Activated naive CD4-positive, alpha-beta T cell treated with anti-CD3 and anti-CD28 coated beads, Interleukin-2, amount 50 U/mL, for 72 hours (primary cell): ENCODE results near the gene CFLAR. TPM values are rescaled to one million over a fixed set of nuclear protein-coding genes. Genes with fewer than 3 reads are reported as not detected.
"Not testable (repeated sequence)": the region's sequence is repeated elsewhere in the genome, so short reads cannot be mapped to it uniquely, and the experiment has no call there.

ENCODE experiments used
- ATAC-seq, 2 donors: fragments of 150-1000 bp; cut with Tn5 transposase; 2 replicates each; pipeline ENCODE4 v1.10.0; 2021; ENCODE audit warnings: mild to moderate bottlenecking in 2 of 2, moderate library complexity in 2 of 2
- DNase-seq, 2 donors: peaks; one replicate each; pipeline ENCODE4 v3.0.0; 2021 to 2022; ENCODE audit warnings: low spot score in 2 of 2
- H3K27ac Mint-ChIP-seq, 2 donors: one replicate each; pipeline ENCODE4 v1.8.0; 2022; ENCODE audit warnings: mild to moderate bottlenecking in 2 of 2, mixed read lengths in 2 of 2
- H3K36me3 Mint-ChIP-seq, 2 donors: one replicate each; pipeline ENCODE4 v1.8.0; 2022; ENCODE audit warnings: mixed read lengths in 2 of 2
- H3K9me3 Mint-ChIP-seq, 2 donors: one replicate each; pipeline ENCODE4 v1.8.0; 2022; ENCODE audit warnings: mixed read lengths in 2 of 2
- total RNA-seq, 2 donors: library from RNA; stranded (reverse); gene quantifications; one replicate each; pipeline ENCODE4 v1.2.3, GENCODE V29; 2022

The CFLAR gene
- total RNA-seq, 2 donors from 2014 or later: 275 to 321 TPM

DNA sequence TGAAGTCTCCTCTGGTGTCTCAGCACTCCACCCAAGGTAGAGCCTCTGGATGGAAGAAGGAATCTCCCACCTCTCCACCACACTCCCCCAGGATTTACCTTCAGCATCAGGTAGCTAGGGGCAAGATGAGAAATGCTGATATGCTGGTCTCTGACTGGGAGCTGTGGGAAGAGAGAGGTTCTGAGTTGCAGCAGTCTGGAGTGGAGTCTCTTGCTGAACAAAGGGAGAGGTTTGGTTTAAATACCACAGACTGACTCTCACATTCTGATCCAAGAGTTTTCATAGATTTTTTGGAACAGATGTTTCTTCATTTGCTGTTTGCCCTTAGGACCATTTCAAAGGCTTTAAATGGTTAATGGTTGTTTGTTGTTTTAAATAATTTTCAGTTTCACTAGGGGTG lies 1.1 kb upstream of the CFLAR start:
- H3K36me3 Mint-ChIP-seq: peaks cover 28 to 36% of the 10 kb centered on the region in 2 donors
- H3K27ac Mint-ChIP-seq: peak overlapping the region; percentile 98 to 99
- DNase-seq (no peak), ATAC-seq (no peak)
- no peaks in the 10 kb centered on the region for H3K9me3 Mint-ChIP-seq

DNA sequence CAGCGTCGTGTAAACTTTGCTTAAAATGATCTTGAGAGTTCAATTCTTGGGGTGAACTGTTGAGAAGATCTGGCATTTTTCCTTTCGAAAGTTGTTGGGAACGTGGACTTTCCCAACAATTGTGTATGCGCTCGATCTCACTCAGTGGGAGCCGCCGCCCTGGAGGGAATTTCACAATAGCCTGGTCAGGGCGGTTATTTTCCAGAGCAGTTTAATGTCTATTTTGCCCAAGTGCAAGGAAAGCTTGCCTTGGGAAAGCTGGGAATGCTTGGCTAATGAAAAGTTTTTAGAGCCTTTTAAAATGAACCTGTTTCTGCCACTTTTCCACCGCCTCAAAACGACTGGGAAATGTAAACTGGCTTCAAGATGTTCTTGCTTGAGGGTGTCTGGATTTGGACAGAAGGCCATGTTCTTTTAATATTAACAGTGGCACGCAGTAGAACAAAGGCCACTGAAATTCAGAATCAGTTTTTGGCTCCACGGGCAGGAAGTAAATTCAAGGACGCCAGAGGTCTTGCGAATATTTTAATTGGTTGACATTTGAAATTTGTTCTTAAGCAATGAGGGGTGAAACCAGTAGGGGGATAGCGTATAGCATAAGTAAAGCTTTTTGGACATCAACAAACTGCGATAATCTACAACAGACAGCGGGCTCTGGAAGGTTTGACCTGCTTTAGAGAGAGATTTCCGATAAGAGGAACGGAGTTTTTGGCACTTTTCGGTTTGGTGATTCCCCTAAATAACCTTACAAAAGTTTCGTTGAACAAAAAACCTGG lies 1.2 kb downstream of the CFLAR start:
- DNase-seq (no peak), ATAC-seq (peak; percentile 32 to 56)
- Mint-ChIP-seq H3K36me3 (peaks cover 47 to 59% of the 10 kb centered on the region in 2 donors), H3K27ac (peak overlapping the region; percentile 99 to 100), H3K9me3 (no peaks in the 10 kb centered on the region)

DNA sequence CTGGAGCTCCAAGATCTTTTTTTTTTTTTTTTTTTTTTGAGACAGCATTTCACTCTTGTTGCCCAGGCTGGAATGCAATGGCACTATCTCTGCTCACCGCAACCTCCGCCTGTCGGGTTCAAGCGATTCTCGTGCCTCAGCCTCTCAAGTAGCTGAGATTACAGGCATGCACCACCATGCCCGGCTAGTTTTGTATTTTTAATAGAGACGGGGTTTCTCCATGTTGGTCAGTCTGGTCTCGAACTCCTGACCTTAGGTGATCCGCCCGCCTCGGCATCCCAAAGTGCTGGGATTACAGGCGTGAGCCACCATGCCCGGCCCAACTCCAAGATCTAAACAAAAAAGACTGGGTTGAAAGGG lies 1.8 kb downstream of the CFLAR start:
- peaks cover 53 to 65% of the 10 kb centered on the region in 2 donors for H3K36me3 Mint-ChIP-seq
- peak overlapping the region; percentile 99 to 100 for H3K27ac Mint-ChIP-seq
- ATAC-seq: peak; percentile 4 to 27
- not testable (repeated sequence) for DNase-seq, H3K9me3 Mint-ChIP-seq

DNA sequence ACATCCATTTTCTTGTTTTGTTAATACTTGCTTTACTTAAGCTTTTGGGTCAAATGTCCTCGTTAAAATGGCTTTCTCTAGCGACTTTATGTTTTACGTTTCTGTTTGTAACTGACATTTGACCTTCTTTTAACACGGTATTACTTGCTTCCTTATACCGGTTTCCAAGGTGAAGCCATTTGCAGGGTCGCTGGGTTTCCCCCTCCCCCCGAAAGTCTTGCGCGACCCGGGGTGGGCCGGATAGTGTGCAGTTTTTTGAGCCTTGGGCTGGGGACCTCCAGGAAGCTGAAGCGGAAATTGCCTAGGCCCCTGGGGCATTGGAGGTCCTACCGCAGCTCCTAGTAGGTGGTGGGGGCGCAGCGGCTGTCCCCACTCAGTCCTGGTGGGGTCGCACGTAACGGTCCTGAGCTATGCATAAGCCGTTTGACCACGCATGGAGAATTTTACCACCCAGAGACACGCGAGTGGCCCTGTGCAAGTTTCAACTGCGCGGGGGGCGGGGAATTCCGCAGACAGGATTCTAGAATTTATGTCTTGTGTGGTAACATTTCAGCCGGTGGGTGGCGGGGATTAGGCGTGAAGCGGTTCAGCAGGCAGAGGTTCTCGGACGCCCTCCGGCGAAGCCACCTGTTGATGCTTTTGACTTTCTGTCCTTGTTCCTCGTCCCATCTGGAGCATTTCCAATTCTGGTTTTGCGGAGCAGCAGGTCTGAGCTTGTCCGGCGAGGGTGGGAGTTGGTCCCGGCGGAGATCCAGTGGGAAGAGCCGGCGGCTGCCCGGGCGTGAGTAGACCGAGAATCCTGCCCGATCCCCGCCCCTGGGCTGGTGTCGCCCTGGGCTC lies 2.4 kb downstream of the CFLAR start:
- Mint-ChIP-seq H3K36me3 (peaks cover 59 to 66% of the 10 kb centered on the region in 2 donors), H3K27ac (peak overlapping the region; percentile 99 to 100), H3K9me3 (no peaks in the 10 kb centered on the region)
- peak; percentile 46 to 48 for ATAC-seq
- DNase-seq: peak; percentile 80 to 88

DNA sequence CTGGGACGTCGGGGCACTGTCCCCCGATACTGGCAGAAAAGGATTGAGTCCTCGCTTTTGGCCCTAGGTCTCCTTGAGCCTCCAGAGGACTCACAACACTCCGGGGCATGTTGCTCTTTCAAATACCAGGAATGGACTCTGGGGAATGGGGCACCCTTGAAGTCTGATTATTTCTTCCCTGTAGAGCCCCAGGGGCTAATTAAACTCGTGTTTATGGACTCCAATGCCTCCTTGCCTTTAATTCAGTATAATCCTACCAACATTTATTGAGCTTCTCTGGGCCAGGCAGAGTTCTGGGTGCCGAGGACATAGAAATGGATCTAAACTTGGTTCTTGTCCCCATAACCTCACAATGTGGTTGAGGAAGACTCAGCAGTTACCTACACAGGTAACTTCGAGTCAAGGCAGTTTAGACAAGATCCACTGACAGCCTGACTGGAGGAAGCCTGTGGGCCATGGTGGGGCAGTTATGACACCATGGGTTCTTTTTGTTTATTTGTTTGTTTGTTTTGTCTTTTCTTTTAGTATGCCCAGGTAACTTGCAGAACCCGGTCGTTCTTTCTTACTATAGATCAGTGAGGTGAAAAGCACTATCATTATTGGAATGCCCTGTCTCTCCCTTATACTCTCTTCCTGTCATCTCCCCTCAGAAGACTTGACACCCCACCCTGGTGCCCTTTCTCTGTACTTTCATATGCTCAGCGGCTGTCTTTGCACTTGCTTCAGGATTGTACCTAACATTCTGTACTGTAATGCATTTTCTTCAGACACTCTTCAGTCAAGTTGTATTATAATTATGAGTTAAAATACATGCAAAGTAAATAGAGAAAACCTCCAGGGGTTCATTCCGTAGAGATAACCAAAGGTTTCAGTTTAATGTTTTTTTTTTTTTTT lies 3.2 kb downstream of the CFLAR start:
- ATAC-seq: no peak
- no peak for DNase-seq

DNA sequence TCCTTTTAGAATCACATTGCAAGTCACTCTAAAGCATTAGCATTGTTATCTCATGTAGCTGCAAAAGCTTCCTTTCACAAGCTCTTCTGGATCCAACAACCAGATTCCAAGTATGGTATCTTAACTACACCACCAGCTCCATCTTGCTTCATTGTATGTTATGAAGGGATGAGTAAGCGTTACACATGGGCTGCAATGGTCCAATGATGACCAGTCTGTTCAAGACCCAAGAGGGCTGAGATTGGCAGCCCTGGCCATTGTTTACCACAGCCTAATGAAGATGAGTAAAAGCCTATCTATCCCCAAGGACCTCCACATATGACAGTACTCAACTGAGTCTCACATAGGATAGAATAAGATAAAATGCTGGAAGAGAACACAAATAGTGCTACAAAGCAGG lies 6.3 kb downstream of the CFLAR start:
- peak in 1 of 2 donors; percentile 11 for ATAC-seq
- Mint-ChIP-seq H3K36me3 (peaks cover 61 to 66% of the 10 kb centered on the region in 2 donors), H3K9me3 (no peaks in the 10 kb centered on the region), H3K27ac (peak overlapping the region; percentile 72 to 99)
- DNase-seq: no peak

More for the DNA sequence above, 3.2 kb downstream of the CFLAR start:
- peak overlapping the region; percentile 99 to 100 for H3K27ac Mint-ChIP-seq
- H3K9me3 Mint-ChIP-seq: no peaks in the 10 kb centered on the region
- H3K36me3 Mint-ChIP-seq: peaks cover 65 to 73% of the 10 kb centered on the region in 2 donors

DNA sequence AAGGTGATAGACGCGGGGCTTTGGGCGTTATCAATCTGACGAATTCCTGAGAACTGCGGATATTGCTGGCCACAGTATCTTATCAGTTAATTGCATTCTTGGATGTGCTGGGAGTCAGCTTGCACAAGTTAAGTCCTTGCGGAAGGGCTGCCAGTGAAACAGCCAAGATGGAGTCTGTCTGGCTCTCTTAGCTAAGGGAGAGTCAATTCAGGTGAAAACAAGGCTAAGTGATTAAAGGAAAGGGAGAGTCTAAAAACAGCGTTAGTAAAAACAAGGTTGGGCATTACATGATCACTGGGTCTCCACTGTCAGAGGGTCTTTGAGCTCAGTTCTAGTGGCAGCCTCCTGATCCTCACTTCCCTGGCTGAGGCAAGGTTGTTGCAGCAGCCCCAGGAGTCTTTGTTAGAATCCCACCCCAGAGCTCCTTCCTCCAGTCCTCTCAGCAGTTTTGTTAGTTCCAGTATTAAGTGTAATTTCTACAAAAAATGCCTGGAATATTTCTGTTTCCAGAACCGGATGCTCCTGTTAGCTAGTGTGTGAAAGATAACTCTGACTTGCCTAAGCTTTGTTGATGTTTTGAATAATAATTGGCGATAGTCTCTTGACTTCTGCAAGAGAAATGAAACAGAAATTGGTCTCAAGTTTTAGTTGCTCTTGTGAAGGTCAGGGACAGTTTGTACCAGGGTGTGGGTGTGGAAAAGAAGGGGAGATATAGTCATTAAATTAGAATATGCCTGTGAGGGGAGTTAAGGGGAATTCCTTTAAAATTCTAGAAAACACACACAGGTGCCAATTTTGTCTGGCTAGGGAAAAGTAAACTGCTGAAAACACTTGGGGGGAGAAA lies 10.6 kb downstream of the CFLAR start:
- DNase-seq: no peak
- no peaks in the 10 kb centered on the region for H3K9me3 Mint-ChIP-seq
- H3K36me3 Mint-ChIP-seq: peaks cover 47% of the 10 kb centered on the region in 2 donors
- H3K27ac Mint-ChIP-seq: peak overlapping the region; percentile 98 to 99
- peak in 1 of 2 donors; percentile 8 for ATAC-seq

DNA sequence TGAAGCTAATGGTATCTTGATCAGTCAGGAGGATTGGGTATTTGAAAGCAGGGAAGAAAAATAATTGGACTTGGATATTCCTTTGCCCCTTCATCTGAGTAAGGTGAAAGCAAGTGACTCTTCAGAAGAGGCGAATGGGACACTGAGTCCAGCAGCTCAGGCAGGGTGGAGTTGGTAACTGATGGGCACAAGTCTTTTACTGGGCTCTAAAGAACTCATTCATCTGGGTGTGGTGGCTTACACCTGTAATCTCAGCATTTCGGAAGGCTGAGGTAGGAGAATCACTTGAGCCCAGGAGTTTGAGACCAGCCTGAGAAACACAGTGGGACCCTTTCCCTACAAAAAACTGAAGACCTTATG lies 11.2 kb downstream of the CFLAR start:
- Mint-ChIP-seq H3K9me3 (no peaks in the 10 kb centered on the region), H3K27ac (peak overlapping the region; percentile 98 to 99), H3K36me3 (peaks cover 47% of the 10 kb centered on the region in 2 donors)
- ATAC-seq (no peak), DNase-seq (no peak)

DNA sequence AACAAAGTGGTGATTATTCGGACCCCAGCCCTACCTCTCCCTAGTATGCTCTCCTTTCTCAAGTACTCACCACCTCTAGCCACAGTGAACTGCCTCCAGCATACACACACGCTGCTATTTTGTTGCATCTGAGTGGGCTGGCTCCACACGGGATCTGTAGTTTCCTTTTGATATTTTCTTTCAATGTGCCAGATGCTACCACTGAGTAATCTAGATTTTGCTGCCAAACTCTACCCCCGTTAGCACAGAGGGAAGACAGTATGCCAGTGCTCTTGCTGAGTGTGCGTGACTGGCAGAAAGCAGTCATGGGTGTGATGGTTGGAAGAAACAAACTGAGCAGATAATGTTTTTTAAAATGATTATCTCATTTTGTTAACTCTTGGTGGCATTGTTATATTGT lies 11.6 kb downstream of the CFLAR start:
- Mint-ChIP-seq H3K36me3 (peaks cover 46 to 47% of the 10 kb centered on the region in 2 donors), H3K27ac (peak overlapping the region; percentile 98 to 99), H3K9me3 (no peaks in the 10 kb centered on the region)
- DNase-seq: peak; percentile 60 to 69
- peak; percentile 35 to 43 for ATAC-seq

DNA sequence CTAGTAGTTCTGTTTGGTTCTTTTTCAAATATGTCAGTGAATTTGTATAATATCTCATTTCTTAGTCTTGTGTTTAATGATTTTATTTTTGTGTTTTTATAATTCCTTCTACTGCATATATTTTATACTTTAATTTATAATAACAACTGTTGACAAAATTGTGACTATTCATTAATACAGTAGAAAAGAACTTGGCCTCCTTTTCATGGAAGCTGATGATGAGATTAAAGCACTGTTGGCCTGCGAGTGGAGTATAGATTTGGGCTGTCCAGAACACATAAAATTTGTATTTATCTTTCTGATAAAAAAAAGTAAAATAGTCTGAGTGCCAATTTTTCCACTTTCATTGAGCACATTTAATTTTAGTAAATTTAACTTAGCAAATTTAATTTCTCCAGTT lies 12.1 kb downstream of the CFLAR start:
- ATAC-seq (no peak), DNase-seq (no peak)
- peaks cover 47 to 48% of the 10 kb centered on the region in 2 donors for H3K36me3 Mint-ChIP-seq
- no peaks in the 10 kb centered on the region for H3K9me3 Mint-ChIP-seq
- peak overlapping the region; percentile 98 to 99 for H3K27ac Mint-ChIP-seq

DNA sequence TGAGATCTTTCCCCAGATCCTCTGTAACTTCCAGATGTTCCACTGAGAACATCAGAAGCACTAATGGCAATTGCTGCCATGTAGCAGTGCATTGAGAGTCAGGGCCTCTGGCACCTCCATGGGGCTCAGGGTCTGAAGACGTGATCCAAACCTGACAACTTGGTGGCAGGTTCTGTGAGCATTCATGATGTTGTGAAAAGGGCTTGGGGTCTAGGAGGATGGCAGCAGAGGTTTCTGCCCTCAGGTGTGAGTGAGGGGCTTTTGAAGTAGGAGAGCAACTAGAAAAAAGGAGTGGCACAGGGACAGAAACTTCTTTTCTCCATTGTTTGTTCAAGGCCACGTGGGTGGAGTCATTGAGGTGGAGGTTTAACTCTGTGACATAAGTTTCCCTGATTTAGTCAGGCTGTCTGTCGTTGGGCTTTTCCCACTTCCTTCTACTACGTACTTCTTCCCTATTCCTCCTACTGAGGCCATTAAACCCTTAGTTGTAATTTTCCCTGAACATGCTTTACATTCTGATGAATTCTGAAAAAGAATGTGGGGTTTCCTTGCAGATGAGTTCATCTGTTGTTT lies 13.1 kb downstream of the CFLAR start:
- H3K27ac Mint-ChIP-seq: peak overlapping the region; percentile 96
- H3K9me3 Mint-ChIP-seq: no peaks in the 10 kb centered on the region
- peak; percentile 42 to 52 for ATAC-seq
- DNase-seq: peak; percentile 59 to 74
- H3K36me3 Mint-ChIP-seq: peaks cover 46 to 53% of the 10 kb centered on the region in 2 donors

DNA sequence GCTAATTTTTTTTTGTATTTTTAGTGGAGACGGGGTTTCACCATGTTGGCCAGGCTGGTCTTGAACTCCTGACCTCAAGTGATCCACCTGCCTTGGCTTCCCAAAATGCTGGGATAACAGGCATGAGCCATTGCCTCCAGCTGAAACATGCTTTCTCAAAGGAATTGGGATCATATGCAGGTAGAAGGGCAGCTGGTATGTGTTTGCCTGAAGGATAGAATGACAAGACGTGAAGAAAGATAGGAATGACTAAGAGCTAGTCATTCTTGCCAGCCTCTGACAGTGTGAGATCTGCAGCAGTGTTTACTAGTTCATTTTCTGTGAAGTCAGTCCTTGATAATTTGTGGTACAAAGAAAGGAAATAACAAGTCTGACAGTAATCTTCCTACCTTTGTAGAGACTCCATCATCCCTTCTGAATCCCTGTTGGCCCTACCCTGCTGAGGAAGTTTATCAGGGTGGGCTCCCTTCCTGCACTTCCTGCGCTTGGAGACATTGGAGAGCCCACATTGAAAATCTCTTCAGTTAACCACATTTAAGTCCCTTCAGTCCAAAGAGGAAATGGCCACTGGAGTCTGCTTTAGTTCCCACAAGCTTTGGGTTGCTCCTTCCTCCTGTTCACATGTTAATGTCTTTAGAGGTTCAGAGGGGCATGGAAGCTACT lies 14.7 kb downstream of the CFLAR start:
- ATAC-seq (peak; percentile 62 to 71), DNase-seq (peak in 1 of 2 donors; percentile 49)
- no peaks in the 10 kb centered on the region for H3K9me3 Mint-ChIP-seq
- peaks cover 44 to 55% of the 10 kb centered on the region in 2 donors for H3K36me3 Mint-ChIP-seq
- peak overlapping the region; percentile 96 for H3K27ac Mint-ChIP-seq

DNA sequence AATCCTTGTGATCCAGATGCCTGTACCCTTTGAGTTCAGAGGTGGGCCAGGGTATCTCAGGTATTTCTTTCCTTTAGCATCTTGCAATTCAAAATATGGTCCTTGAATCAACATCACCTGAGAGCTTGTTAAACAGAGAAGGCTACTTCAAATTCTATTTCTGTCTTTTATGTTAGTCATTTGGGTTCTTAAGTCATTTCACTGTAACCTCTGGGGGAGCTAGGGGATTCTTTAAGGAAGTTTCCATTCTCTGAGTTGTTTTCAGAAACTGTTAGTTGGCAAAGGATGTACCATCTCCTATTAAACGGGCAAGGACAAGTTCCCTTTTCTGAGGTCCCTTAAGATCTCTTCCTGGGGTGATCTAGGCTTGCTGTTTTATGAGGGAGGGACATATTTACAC lies 16.6 kb downstream of the CFLAR start:
- Mint-ChIP-seq H3K36me3 (peaks cover 53 to 70% of the 10 kb centered on the region in 2 donors), H3K9me3 (no peaks in the 10 kb centered on the region), H3K27ac (peak overlapping the region; percentile 96)
- peak; percentile 32 to 34 for ATAC-seq
- no peak for DNase-seq

DNA sequence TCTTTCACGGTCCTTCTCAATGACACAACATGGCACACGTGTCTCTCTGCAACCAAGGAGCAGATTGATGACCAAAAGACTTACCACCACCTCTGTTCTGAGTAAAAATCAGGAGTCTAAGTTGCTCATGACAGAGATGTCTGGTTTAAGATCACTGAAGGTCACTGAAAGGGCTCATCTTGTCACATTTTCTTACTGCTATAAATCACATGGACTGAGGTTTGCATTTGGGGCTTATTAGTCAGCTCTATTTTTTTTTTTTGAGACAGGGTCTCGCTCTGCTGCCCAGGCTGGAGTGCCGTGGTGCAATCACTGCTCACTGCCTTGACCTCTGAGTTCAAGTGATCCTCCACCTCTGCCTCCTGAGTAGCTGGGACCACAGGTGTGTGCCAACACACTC lies 19.4 kb downstream of the CFLAR start:
- Mint-ChIP-seq H3K9me3 (no peaks in the 10 kb centered on the region), H3K36me3 (peaks cover 66 to 71% of the 10 kb centered on the region in 2 donors), H3K27ac (peak overlapping the region; percentile 81 to 94)
- DNase-seq: no peak
- ATAC-seq: peak in 1 of 2 donors; percentile 27

DNA sequence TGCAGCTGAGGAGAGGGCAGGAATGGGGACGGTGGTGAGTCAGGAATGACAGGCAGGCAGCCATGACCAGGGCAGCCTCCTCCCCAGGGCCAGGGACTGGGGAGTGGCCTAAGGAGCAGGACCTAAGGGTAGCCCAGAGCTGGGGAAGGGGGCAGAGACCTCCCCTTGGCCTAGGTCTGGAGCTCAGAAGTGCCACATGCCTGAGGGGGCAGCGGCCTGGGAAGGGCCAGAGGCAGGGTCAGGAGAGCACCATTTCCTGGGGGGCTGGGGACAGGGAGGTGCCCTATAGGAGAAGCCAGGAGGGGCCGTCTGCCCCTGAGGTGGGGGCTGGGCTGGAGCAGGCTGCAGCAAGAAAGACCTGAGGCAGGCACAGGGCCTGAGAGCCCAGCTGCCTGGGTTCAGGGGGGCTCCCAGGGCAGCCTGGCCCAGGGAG lies 20.9 kb downstream of the CFLAR start:
- H3K9me3 Mint-ChIP-seq: no peaks in the 10 kb centered on the region
- ATAC-seq: no peak
- H3K36me3 Mint-ChIP-seq: peaks cover 57 to 65% of the 10 kb centered on the region in 2 donors
- H3K27ac Mint-ChIP-seq: peak overlapping the region; percentile 81 to 94
- DNase-seq: no peak
